Panc1 (cell line): ENCODE measurements around the gene PLEKHG5.

Experiments used
- CTCF ChIP-seq: fragments of 450-650 bp; IDR thresholded peaks from 2 replicates; pipeline ENCODE4 v1.5.1; 2017; ENCODE audit warnings: mild to moderate bottlenecking
- POLR2AphosphoS5 ChIP-seq: IDR thresholded peaks from 2 replicates; pipeline ENCODE4 v1.6.1; 2012; ENCODE audit warnings: mild to moderate bottlenecking, low read depth, low read length, moderate library complexity
- REST ChIP-seq, 2 experiments: IDR thresholded peaks; 2 replicates each; pipeline ENCODE4 v1.6.1; 2011 to 2012; ENCODE audit warnings: low read depth in 2 of 2, control low read depth in 1 of 2, low read length in 1 of 2, mild to moderate bottlenecking in 1 of 2, moderate library complexity in 1 of 2; ENCODE audit not compliant: insufficient read depth in 1 of 2
- SIN3A ChIP-seq: IDR thresholded peaks from 2 replicates; pipeline ENCODE4 v1.6.1; 2012; ENCODE audit warnings: low read depth, mild to moderate bottlenecking, low read length, moderate library complexity, borderline replicate concordance; ENCODE audit not compliant: insufficient read depth

GRCh38 chr1:6509919-6510291, 18.4 kb upstream of the PLEKHG5 start:
- TF ChIP-seq CTCF: no peak
- TF ChIP-seq REST (IDR thresholded peaks at IDR 0.05; ENCODE audit: insufficient read depth in 1 of 2, low read depth in 2 of 2, low read length in 1 of 2): no peak
- no peak for TF ChIP-seq SIN3A
- TF ChIP-seq POLR2AphosphoS5: no peak
